ENCODE data around the gene CSNK1A1.

- no peak for TF ChIP-seq CTCF (conservative IDR thresholded peaks at IDR 0.05)
- no peak for TF ChIP-seq EZH2 (IDR thresholded peaks at IDR 0.05; ENCODE audit: low read depth)
Measured at GRCh38 chr5:149475777-149476176, 75.5 kb downstream of the CSNK1A1 start.
